Tibial nerve (tissue), 4 donors: Measurements from ENCODE around the gene RTL10.
A peak's percentile ranks its signal among the peaks of the same experiment; 100 is the strongest.

Experiments
- CTCF ChIP-seq, 5 experiments: fragments of 200-600 bp in 3 of 5; fragments of 450-650 bp in 2 of 5; sonication (generic) in 3 of 5; IDR thresholded peaks; one replicate each; pipeline ENCODE4 v1.5.1; 2016 to 2019; ENCODE audit warnings: antibody characterized with exemption in 5 of 5, mild to moderate bottlenecking in 3 of 5, moderate library complexity in 2 of 5
- EP300 ChIP-seq, 2 donors: sonication (generic); formaldehyde crosslinking; IDR thresholded peaks; one replicate each; pipeline ENCODE4 v1.6.1; 2017; ENCODE audit warnings: antibody characterized with exemption in 2 of 2, mild to moderate bottlenecking in 1 of 2
- POLR2A ChIP-seq, 2 donors: fragments of 450-650 bp; IDR thresholded peaks; one replicate each; pipeline ENCODE4 v1.6.1; 2017; ENCODE audit warnings: antibody characterized with exemption in 2 of 2, mild to moderate bottlenecking in 2 of 2, moderate library complexity in 2 of 2

- no peak for TF ChIP-seq CTCF (IDR thresholded peaks at IDR 0.05)
- TF ChIP-seq EP300 (IDR thresholded peaks at IDR 0.05): peak in 1 of 2 donors; percentile 42
- TF ChIP-seq POLR2A (IDR thresholded peaks at IDR 0.05): no peak
Observed at GRCh38 chr22:19865141-19865829, 10.6 kb upstream of the RTL10 start.
